SK-N-SH (cell line): Measurements from ENCODE around the gene CLIC3.

Source experiments
- CTCF ChIP-seq: fragments of 200-600 bp; sonication (generic); IDR thresholded peaks from 2 replicates; pipeline ENCODE4 v1.6.1; 2017; ENCODE audit warnings: antibody characterized with exemption, mild to moderate bottlenecking, moderate library complexity
- EP300 ChIP-seq, 2 experiments: IDR thresholded peaks; 2 replicates each; pipeline versions ENCODE4 v1.4.0 to v1.6.1; 2012; ENCODE audit warnings: borderline replicate concordance in 1 of 2, low read depth in 1 of 2, low read length in 1 of 2
- GATA2 ChIP-seq: sonication (generic); formaldehyde crosslinking; IDR thresholded peaks from 2 replicates; pipeline ENCODE4 v1.5.0; 2020; ENCODE audit warnings: mild to moderate bottlenecking, missing genetic modification reagents
- MXI1 ChIP-seq: IDR thresholded peaks from 2 replicates; pipeline ENCODE4 v1.6.1; 2012; ENCODE audit warnings: mild to moderate bottlenecking, low read depth, low read length, improper control_type of control experiment
- POLR2AphosphoS5 ChIP-seq: IDR thresholded peaks from 2 replicates; pipeline ENCODE4 v1.6.1; 2012; ENCODE audit warnings: low read depth, low read length
- REST ChIP-seq: IDR thresholded peaks from 2 replicates; pipeline ENCODE4 v1.6.1; 2012; ENCODE audit warnings: mild to moderate bottlenecking, low read depth, low read length, moderate library complexity
- YY1 ChIP-seq: IDR thresholded peaks from 2 replicates; pipeline ENCODE4 v1.4.0; 2012; ENCODE audit warnings: low read depth, mild to moderate bottlenecking
- ZBTB33 ChIP-seq: IDR thresholded peaks from 2 replicates; pipeline ENCODE4 v1.4.0; 2012; ENCODE audit warnings: low read depth, borderline replicate concordance

GRCh38 chr9:136947955-136948510 is 48.3 kb downstream of the CLIC3 start:
- TF ChIP-seq ZBTB33 = no peak
- no peak for TF ChIP-seq POLR2AphosphoS5
- TF ChIP-seq MXI1 = no peak
- TF ChIP-seq REST = no peak
- TF ChIP-seq CTCF = peak; percentile 50
- no peak for TF ChIP-seq EP300 (IDR thresholded peaks at IDR 0.05; ENCODE audit: borderline replicate concordance in 1 of 2, low read depth in 1 of 2, low read length in 1 of 2)
- TF ChIP-seq YY1 = no peak
- no peak for TF ChIP-seq GATA2 (CRISPR knock-in tag)
